Aorta (tissue), 5 donors: ENCODE measurements around the gene MTMR11. TPM values are rescaled to one million over a fixed set of nuclear protein-coding genes. Genes with fewer than 3 reads are reported as not detected.

Experiments used
- ATAC-seq: fragments of 200-7000 bp; cut with Tn5 transposase; one replicate; pipeline ENCODE4 v1.9.1; 2022; ENCODE audit warnings: moderate library complexity; ENCODE audit not compliant: low FRiP score
- DNase-seq, 2 donors: peaks; one replicate each; pipeline ENCODE4 v3.0.0-alpha.2; 2020
- H3K27ac ChIP-seq, 2 donors: one replicate each; pipeline ENCODE4 v1.5.1; 2013; ENCODE audit warnings: low read length in 2 of 2, mild to moderate bottlenecking in 2 of 2, moderate library complexity in 2 of 2, control low read depth in 1 of 2, inconsistent platforms in 1 of 2, low read depth in 1 of 2
- H3K27me3 ChIP-seq, 2 donors: one replicate each; pipeline ENCODE4 v1.6.1; 2013; ENCODE audit warnings: control low read depth in 1 of 2, low read length in 1 of 2, mild to moderate bottlenecking in 1 of 2, moderate library complexity in 1 of 2; ENCODE audit not compliant: insufficient read depth in 2 of 2, control insufficient read depth in 1 of 2
- H3K36me3 ChIP-seq, 2 donors: one replicate each; pipeline ENCODE4 v1.6.1; 2013; ENCODE audit warnings: control low read depth in 1 of 2, low read length in 1 of 2, mild to moderate bottlenecking in 1 of 2; ENCODE audit not compliant: insufficient read depth in 2 of 2, control insufficient read depth in 1 of 2
- H3K4me1 ChIP-seq, 2 donors: one replicate each; pipeline ENCODE4 v1.6.1; 2013; ENCODE audit warnings: low read length in 2 of 2, control low read depth in 1 of 2, mild to moderate bottlenecking in 1 of 2, moderate library complexity in 1 of 2; ENCODE audit not compliant: insufficient read depth in 2 of 2, control insufficient read depth in 1 of 2
- H3K4me3 ChIP-seq, 2 donors: one replicate each; pipeline ENCODE4 v1.5.1; 2013; ENCODE audit warnings: low read length in 2 of 2, control low read depth in 1 of 2, mild to moderate bottlenecking in 1 of 2
- H3K9me3 ChIP-seq: one replicate; pipeline ENCODE4 v1.6.1; 2013; ENCODE audit warnings: mild to moderate bottlenecking, low read length; ENCODE audit not compliant: control insufficient read depth
- WGBS, 2 donors: extraction: QIAGEN DNeasy Blood & Tissue Kit; methylation state at CpG; one replicate each; pipeline ENCODE4 v1.1.7; 2013; 5-methylcytosine and 5-hydroxymethylcytosine counted together
- intact Hi-C, 2 donors: fragments of 100-400 bp; cut with DNase I; formaldehyde crosslinking; loops; one replicate each; pipeline versions ENCODE4 v1.14.2 to v1.15.0; 2022
- polyA plus RNA-seq, 2 donors: library from polyadenylated mRNA; stranded (reverse); fragments of 200-250 nt; gene quantifications; one replicate each; pipeline ENCODE4 v1.2.3, GENCODE V29; 2013
- total RNA-seq, 2 donors: library from RNA; stranded (reverse); fragmentation: NEBNext Ultra II Directional; extraction: Animal tissue kit (Norgen Biotek cat#: 25700); gene quantifications; one replicate each; pipeline ENCODE4 v1.2.1, GENCODE V29; 2021
- donor health status: healthy with polysubstance abuse.
- donor health status: Bipolar disorder and iron deficiency.
- donor health status: DM: no; HTN: no; CAD: no.
- donor health status: DM: no; HTN: no; CAD: no.
- donor health status: DM: yes; HTN: yes; CAD: no.

MTMR11 gene
- total and polyA plus RNA-seq, 4 donors = 19.3 to 59.1 (median 48.8) TPM

GRCh38 chr1:149931212-149931790 is 5.4 kb downstream of the MTMR11 start:
- H3K4me3 ChIP-seq = no peak overlapping the region
- intact Hi-C loops = no loop called here
- no peaks in the 10 kb centered on the region for H3K27me3 ChIP-seq
- peaks cover under 1 to 7% of the 10 kb centered on the region in 2 donors for H3K4me1 ChIP-seq
- no peaks in the 10 kb centered on the region for H3K9me3 ChIP-seq
- ATAC-seq = no peak
- no peak overlapping the region for H3K27ac ChIP-seq
- H3K36me3 ChIP-seq = peaks cover under 1 to 4% of the 10 kb centered on the region in 2 donors
- DNase-seq = no peak
- 84 to 85% methylated on average over 13 of the region's 13 CpGs for WGBS, 2 donors

- Histone ChIP-seq H3K4me1 (peaks cover 0 to 3% of the 10 kb centered on the region in 2 donors), H3K27me3 (no peaks in the 10 kb centered on the region), H3K36me3 (peaks cover 1 to 8% of the 10 kb centered on the region in 2 donors), H3K27ac (no peak overlapping the region), H3K4me3 (no peak overlapping the region), H3K9me3 (no peaks in the 10 kb centered on the region)
- DNase-seq (no peak), ATAC-seq (no peak)
- 81 to 85% methylated on average over 2 of the region's 2 CpGs for WGBS, 2 donors
- intact Hi-C loops = loop anchor here in 1 of 2 donors (5.0 kb wide), 1 partner anchor 38 kb away; no protein-coding TSS in a partner anchor
Observed at GRCh38 chr1:149929856-149930255, 6.8 kb downstream of the MTMR11 start.

GRCh38 chr1:149928401-149928724 is 8.3 kb downstream of the MTMR11 start:
- intact Hi-C loops = loop anchor here in 1 of 2 donors (5.0 kb wide), 1 partner anchor 36 kb away; no protein-coding TSS in a partner anchor
- peaks cover 7 to 12% of the 10 kb centered on the region in 2 donors for H3K36me3 ChIP-seq
- WGBS, 2 donors = 0% methylated on average over 1 of the region's 1 CpG
- peak overlapping the region in 1 of 2 donors; percentile 55 for H3K4me3 ChIP-seq
- H3K4me1 ChIP-seq = peaks cover 0 to 3% of the 10 kb centered on the region in 2 donors
- no peaks in the 10 kb centered on the region for H3K9me3 ChIP-seq
- no peaks in the 10 kb centered on the region for H3K27me3 ChIP-seq
- ATAC-seq (no peak), DNase-seq (no peak)
- peak overlapping the region; percentile 62 to 84 for H3K27ac ChIP-seq

GRCh38 chr1:149927563-149928400 is 8.9 kb downstream of the MTMR11 start, which contains the start of gene SF3B4:
SF3B4 (minus strand) TSS chr1:149927803; CDS start chr1:149927759, 44 bp downstream.
- Histone ChIP-seq H3K27ac (peak within 1 kb of the TSS; percentile 62 to 84), H3K27me3 (no peaks in the 10 kb centered on the region), H3K36me3 (peaks cover 8 to 13% of the 10 kb centered on the region in 2 donors), H3K4me1 (peaks cover 0 to 3% of the 10 kb centered on the region in 2 donors), H3K9me3 (no peaks in the 10 kb centered on the region), H3K4me3 (peak within 1 kb of the TSS; percentile 76 to 92)
- ATAC-seq (peak; percentile 97), DNase-seq (peak; percentile 97 to 99)
- WGBS, 2 donors = 0 to 1% methylated on average over 47 of the region's 47 CpGs
- intact Hi-C loops = loop anchor here in 1 of 2 donors (5.0 kb wide), 1 partner anchor 35 kb away; no protein-coding TSS in a partner anchor

GRCh38 chr1:149927056-149927562 is 9.6 kb downstream of the MTMR11 start:
- Histone ChIP-seq H3K4me1 (peaks cover 0 to 3% of the 10 kb centered on the region in 2 donors), H3K4me3 (peak overlapping the region; percentile 76 to 92), H3K36me3 (peaks cover 8 to 13% of the 10 kb centered on the region in 2 donors), H3K27me3 (no peaks in the 10 kb centered on the region), H3K27ac (peak overlapping the region in 1 of 2 donors; percentile 53), H3K9me3 (no peaks in the 10 kb centered on the region)
- DNase-seq = peak in 1 of 2 donors; percentile 19
- intact Hi-C loops = loop anchor here in 1 of 2 donors (5.0 kb wide), 1 partner anchor 35 kb away; no protein-coding TSS in a partner anchor
- 1 to 4% methylated on average over 10 of the region's 10 CpGs for WGBS, 2 donors
- no peak for ATAC-seq

GRCh38 chr1:149926296-149926695 is 10.4 kb downstream of the MTMR11 start:
- DNase-seq = peak in 1 of 2 donors; percentile 56
- 91 to 92% methylated on average over 9 of the region's 9 CpGs for WGBS, 2 donors

GRCh38 chr1:149925751-149926150 is 10.9 kb downstream of the MTMR11 start:
- H3K27ac ChIP-seq = no peak overlapping the region
- 81 to 86% methylated on average over 2 of the region's 2 CpGs for WGBS, 2 donors
- no peaks in the 10 kb centered on the region for H3K9me3 ChIP-seq
- no peaks in the 10 kb centered on the region for H3K27me3 ChIP-seq
- no peak overlapping the region for H3K4me3 ChIP-seq
- peaks cover 8 to 13% of the 10 kb centered on the region in 2 donors for H3K36me3 ChIP-seq
- peaks cover 0 to 3% of the 10 kb centered on the region in 2 donors for H3K4me1 ChIP-seq
- ATAC-seq (no peak), DNase-seq (peak in 1 of 2 donors; percentile 37)
- intact Hi-C loops = loop anchor here in 1 of 2 donors (5.0 kb wide), 1 partner anchor 33 kb away; no protein-coding TSS in a partner anchor

More at GRCh38 chr1:149926296-149926695, 10.4 kb downstream of the MTMR11 start:
- Histone ChIP-seq H3K4me1 (peaks cover 0 to 3% of the 10 kb centered on the region in 2 donors), H3K27me3 (no peaks in the 10 kb centered on the region), H3K27ac (no peak overlapping the region), H3K36me3 (peaks cover 8 to 13% of the 10 kb centered on the region in 2 donors), H3K4me3 (no peak overlapping the region), H3K9me3 (no peaks in the 10 kb centered on the region)
- intact Hi-C loops = loop anchor here in 1 of 2 donors (5.0 kb wide), 1 partner anchor 34 kb away; no protein-coding TSS in a partner anchor
- ATAC-seq = no peak

- Histone ChIP-seq H3K4me1 (peaks cover 0 to 3% of the 10 kb centered on the region in 2 donors), H3K27me3 (no peaks in the 10 kb centered on the region), H3K4me3 (no peak overlapping the region), H3K9me3 (no peaks in the 10 kb centered on the region), H3K27ac (no peak overlapping the region), H3K36me3 (peaks cover 8 to 13% of the 10 kb centered on the region in 2 donors)
- intact Hi-C loops = loop anchor here in 1 of 2 donors (5.0 kb wide), 1 partner anchor 33 kb away; no protein-coding TSS in a partner anchor
- WGBS, 2 donors = 79 to 88% methylated on average over 3 of the region's 3 CpGs
- ATAC-seq (no peak), DNase-seq (no peak)
Observed at GRCh38 chr1:149925345-149925744, 11.3 kb downstream of the MTMR11 start.
